Esophagus squamous epithelium (tissue), 4 donors: Measurements from ENCODE around the gene PRPSAP2.

Experiments
- POLR2A ChIP-seq, 4 donors: fragments of 450-650 bp; IDR thresholded peaks; one replicate each; pipeline ENCODE4 v1.6.1; 2017; ENCODE audit warnings: antibody characterized with exemption in 4 of 4, mild to moderate bottlenecking in 4 of 4, moderate library complexity in 3 of 4
- TF ChIP-seq, protein P1 (sequence below), 6 experiments: fragments of 450-650 bp in 4 of 6; fragments of 200-600 bp in 2 of 6; sonication (generic) in 2 of 6; IDR thresholded peaks; one replicate each; pipeline ENCODE4 v1.5.1; 2016 to 2019; ENCODE audit warnings: antibody characterized with exemption in 6 of 6, mild to moderate bottlenecking in 4 of 6, moderate library complexity in 4 of 6

GRCh38 chr17:18891541-18891940 is 33.6 kb downstream of the PRPSAP2 start:
- no peak for TF ChIP-seq POLR2A (IDR thresholded peaks at IDR 0.05)
- TF ChIP-seq, protein P1, sequence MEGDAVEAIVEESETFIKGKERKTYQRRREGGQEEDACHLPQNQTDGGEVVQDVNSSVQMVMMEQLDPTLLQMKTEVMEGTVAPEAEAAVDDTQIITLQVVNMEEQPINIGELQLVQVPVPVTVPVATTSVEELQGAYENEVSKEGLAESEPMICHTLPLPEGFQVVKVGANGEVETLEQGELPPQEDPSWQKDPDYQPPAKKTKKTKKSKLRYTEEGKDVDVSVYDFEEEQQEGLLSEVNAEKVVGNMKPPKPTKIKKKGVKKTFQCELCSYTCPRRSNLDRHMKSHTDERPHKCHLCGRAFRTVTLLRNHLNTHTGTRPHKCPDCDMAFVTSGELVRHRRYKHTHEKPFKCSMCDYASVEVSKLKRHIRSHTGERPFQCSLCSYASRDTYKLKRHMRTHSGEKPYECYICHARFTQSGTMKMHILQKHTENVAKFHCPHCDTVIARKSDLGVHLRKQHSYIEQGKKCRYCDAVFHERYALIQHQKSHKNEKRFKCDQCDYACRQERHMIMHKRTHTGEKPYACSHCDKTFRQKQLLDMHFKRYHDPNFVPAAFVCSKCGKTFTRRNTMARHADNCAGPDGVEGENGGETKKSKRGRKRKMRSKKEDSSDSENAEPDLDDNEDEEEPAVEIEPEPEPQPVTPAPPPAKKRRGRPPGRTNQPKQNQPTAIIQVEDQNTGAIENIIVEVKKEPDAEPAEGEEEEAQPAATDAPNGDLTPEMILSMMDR (IDR thresholded peaks at IDR 0.05) = no peak
